ENCODE data around the gene MSTN. TPM values are rescaled to one million over a fixed set of nuclear protein-coding genes. Genes with fewer than 3 reads are reported as not detected.

Gene MSTN
- total and polyA plus RNA-seq, 2 of the 4 experiments (the other 2 are of a cell fraction) = under 0.01 TPM; not detected in 1

DNA sequence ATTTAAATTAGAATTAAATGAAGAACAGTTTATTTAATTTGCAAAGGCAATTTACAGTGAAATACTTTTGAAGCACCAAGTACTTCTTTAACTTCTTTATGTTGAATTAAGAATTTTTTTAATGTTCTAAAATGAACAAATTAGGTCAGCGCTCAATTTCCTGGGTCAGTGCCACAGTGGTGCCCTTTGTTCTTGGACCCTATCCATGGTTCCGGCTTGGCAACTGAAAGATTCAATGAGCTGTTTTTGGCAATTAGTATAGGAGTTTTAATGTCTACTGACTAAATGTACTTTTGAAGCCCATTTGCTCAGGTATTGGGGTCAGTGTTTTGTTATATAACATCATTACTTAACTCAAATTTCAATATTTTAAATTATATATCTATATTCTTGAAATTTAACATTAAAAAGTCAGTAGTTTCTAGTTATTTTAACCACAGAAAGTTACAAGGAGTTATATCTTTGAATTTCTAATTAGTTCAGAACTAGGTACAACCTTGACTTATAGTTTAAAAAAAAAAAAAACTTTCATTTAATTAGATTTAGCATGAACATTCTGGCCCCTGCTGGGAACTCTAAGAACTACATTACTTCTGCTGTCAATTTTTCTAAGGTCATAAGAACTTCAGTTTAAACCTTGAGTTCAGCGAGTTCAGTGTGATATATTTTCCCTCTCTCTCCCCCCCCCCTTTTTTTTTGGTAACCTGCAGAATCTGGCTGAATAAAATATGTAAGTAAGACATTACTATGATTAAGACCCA, 7.6 kb upstream of the MSTN start:
- ATAC-seq (ENCODE audit: low read depth) = peak; percentile 69

More for the DNA sequence above, 7.6 kb upstream of the MSTN start:
- Histone ChIP-seq H4K20me1 (ENCODE audit: insufficient read depth, low read length) (no peaks in the 10 kb centered on the region), H4K91ac (ENCODE audit: insufficient read depth, low read depth, low read length) (no peak overlapping the region), H3K4me3 (ENCODE audit: insufficient read depth, low read depth, low read length) (no peak overlapping the region), H3K56ac (ENCODE audit: extremely low read depth, insufficient read depth, low read length) (no peak overlapping the region), H3K79me1 (ENCODE audit: low read depth in 1 of 2, low read length in 2 of 2) (no peaks in the 10 kb centered on the region), H2AK9ac (replicated peaks; ENCODE audit: low read depth, low read length, poor library complexity) (no peak overlapping the region), H4K8ac (ENCODE audit: low read depth in 2 of 2, low read length in 2 of 2) (peak overlapping the region in 1 of 2 experiments; percentile 33; a peak in 1 of 4 replicates), H3K14ac (replicated peaks; ENCODE audit: low read depth, low read length) (no peak overlapping the region), H2BK120ac (ENCODE audit: low read depth, low read length) (no peak overlapping the region), H3K4me1 (ENCODE audit: control insufficient read depth, insufficient read depth, low read length) (no peaks in the 10 kb centered on the region), H2AFZ (replicated peaks; ENCODE audit: low read length, poor library complexity) (no peak overlapping the region), H3K27me3 (ENCODE audit: control insufficient read depth, insufficient read depth, low read length) (no peaks in the 10 kb centered on the region), H3K23ac (ENCODE audit: low read depth, low read length) (no peak overlapping the region), H3K36me3 (ENCODE audit: control insufficient read depth, insufficient read depth, low read length) (no peaks in the 10 kb centered on the region), H3K9me1 (ENCODE audit: insufficient read depth, low read length) (no peaks in the 10 kb centered on the region), H3K4me2 (ENCODE audit: low read depth, low read length) (no peak overlapping the region), H4K5ac (ENCODE audit: low read depth, low read length) (no peak overlapping the region), H3K9me3 (ENCODE audit: control insufficient read depth, insufficient read depth, low read length) (no peaks in the 10 kb centered on the region), H3K18ac (ENCODE audit: low read depth, low read length) (no peak overlapping the region), H3K9ac (ENCODE audit: low read depth, low read length) (no peak overlapping the region), H3K27ac (ENCODE audit: insufficient read depth, low read length) (no peak overlapping the region), H2AK5ac (ENCODE audit: low read depth, low read length) (no peak overlapping the region; the same call in 1 of the 2 replicates), H2BK5ac (ENCODE audit: low read depth, low read length, poor library complexity, severe bottlenecking) (no peak overlapping the region), H3K4ac (ENCODE audit: low read depth, low read length) (no peak overlapping the region), H2BK20ac (ENCODE audit: low read depth, low read length) (0 out of 2 replicates have a peak overlapping the region, but pooled peaks have one; percentile 66), H2BK15ac (ENCODE audit: low read depth, low read length) (no peak overlapping the region; the same call in 2 of the 3 replicates)
- no TSS peak for BruUV-seq (replicated peaks)
- no peak for TF ChIP-seq MXI1 (IDR thresholded peaks at IDR 0.05; ENCODE audit: borderline replicate concordance, low read depth, low read length)
- TF ChIP-seq POLR2A (IDR thresholded peaks at IDR 0.05; ENCODE audit: low read depth, low read length) = no peak
- TF ChIP-seq, protein P1, sequence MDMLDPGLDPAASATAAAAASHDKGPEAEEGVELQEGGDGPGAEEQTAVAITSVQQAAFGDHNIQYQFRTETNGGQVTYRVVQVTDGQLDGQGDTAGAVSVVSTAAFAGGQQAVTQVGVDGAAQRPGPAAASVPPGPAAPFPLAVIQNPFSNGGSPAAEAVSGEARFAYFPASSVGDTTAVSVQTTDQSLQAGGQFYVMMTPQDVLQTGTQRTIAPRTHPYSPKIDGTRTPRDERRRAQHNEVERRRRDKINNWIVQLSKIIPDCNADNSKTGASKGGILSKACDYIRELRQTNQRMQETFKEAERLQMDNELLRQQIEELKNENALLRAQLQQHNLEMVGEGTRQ (IDR thresholded peaks at IDR 0.05; ENCODE audit: low read depth, low read length) = no peak
- TF ChIP-seq, protein P2, sequence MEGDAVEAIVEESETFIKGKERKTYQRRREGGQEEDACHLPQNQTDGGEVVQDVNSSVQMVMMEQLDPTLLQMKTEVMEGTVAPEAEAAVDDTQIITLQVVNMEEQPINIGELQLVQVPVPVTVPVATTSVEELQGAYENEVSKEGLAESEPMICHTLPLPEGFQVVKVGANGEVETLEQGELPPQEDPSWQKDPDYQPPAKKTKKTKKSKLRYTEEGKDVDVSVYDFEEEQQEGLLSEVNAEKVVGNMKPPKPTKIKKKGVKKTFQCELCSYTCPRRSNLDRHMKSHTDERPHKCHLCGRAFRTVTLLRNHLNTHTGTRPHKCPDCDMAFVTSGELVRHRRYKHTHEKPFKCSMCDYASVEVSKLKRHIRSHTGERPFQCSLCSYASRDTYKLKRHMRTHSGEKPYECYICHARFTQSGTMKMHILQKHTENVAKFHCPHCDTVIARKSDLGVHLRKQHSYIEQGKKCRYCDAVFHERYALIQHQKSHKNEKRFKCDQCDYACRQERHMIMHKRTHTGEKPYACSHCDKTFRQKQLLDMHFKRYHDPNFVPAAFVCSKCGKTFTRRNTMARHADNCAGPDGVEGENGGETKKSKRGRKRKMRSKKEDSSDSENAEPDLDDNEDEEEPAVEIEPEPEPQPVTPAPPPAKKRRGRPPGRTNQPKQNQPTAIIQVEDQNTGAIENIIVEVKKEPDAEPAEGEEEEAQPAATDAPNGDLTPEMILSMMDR (conservative IDR thresholded peaks at IDR 0.05; ENCODE audit: low read depth, low read length) = peak; percentile 81
- TF ChIP-seq FOS (IDR thresholded peaks at IDR 0.05; ENCODE audit: low read depth, low read length) = no peak
- no peak for TF ChIP-seq CHD1 (IDR thresholded peaks at IDR 0.05; ENCODE audit: low read depth, low read length)
- TF ChIP-seq RFX5 (IDR thresholded peaks at IDR 0.05; ENCODE audit: low read depth, low read length) = no peak
- peak; percentile 81 for TF ChIP-seq RAD21 (IDR thresholded peaks at IDR 0.05; ENCODE audit: low read length)
- TF ChIP-seq SMC3 (IDR thresholded peaks at IDR 0.05; ENCODE audit: low read depth, low read length) = peak; percentile 82
- ChIA-PET CTCF (interaction anchor here (0.8 to 1.2 kb wide), 3 partner anchors 19 to 272 kb away, joined by 4 to 5 read pairs (median 5); no protein-coding TSS in a partner anchor), POLR2A (ENCODE audit: unreplicated experiment) (no interaction called here)
- dilution Hi-C loops (cut with HindIII; ENCODE audit: low sequenced_read_pairs, unreplicated experiment) (no loop called here), intact Hi-C loops (cut with micrococcal nuclease) (loop anchor here (1.0 to 5.0 kb wide), 3 partner anchors 272 to 408 kb away; partner anchors contain the start of gene ASNSD1), in situ Hi-C loops (cut with MboI; ENCODE audit: low sequenced_read_pairs) (loop anchor here (5.0 kb wide), 1 partner anchor 273 kb away; no protein-coding TSS in a partner anchor)
- WGBS, 2 experiments (ENCODE audit: extremely low coverage in 2 of 2, insufficient read length in 1 of 2) = no CpG with 5 or more reads among the region's 3 CpGs
- peak; percentile 75 for DNase-seq
